GM23338 (cell line): ENCODE measurements around the gene HDAC11.

Experiments
- CREB1 ChIP-seq: fragments of 250-450 bp; sonication (Bioruptor Pico); IDR thresholded peaks from 2 replicates; pipeline ENCODE4 v1.5.0; 2020; ENCODE audit warnings: low read depth, mild to moderate bottlenecking, moderate library complexity
- CTCF ChIP-seq, 2 experiments: fragments of 200-600 bp in 1 of 2; sonication (generic) in 1 of 2; conservative IDR thresholded peaks; 2 replicates each; pipeline versions ENCODE4 v1.5.1 to v1.6.1; 2016 to 2017; ENCODE audit warnings: antibody characterized with exemption in 2 of 2, low read depth in 2 of 2, mild to moderate bottlenecking in 2 of 2, moderate library complexity in 1 of 2
- ETS1 ChIP-seq: IDR thresholded peaks from 2 replicates; pipeline ENCODE4 v1.6.1; 2016; ENCODE audit warnings: antibody characterized with exemption
- EZH2 ChIP-seq: fragments of 200-600 bp; sonication (generic); IDR thresholded peaks from one replicate; pipeline ENCODE4 v1.8.0; 2017; ENCODE audit warnings: antibody characterized with exemption, mild to moderate bottlenecking, low read depth; ENCODE audit not compliant: unreplicated experiment
- EZH2phosphoT487 ChIP-seq: fragments of 200-600 bp; sonication (generic); IDR thresholded peaks from one replicate; pipeline ENCODE4 v1.8.1; 2018; ENCODE audit warnings: antibody characterized with exemption; ENCODE audit not compliant: unreplicated experiment
- JUNB ChIP-seq: IDR thresholded peaks from one replicate; pipeline ENCODE4 v1.6.1; 2016; ENCODE audit warnings: antibody characterized with exemption; ENCODE audit not compliant: unreplicated experiment
- POLR2AphosphoS5 ChIP-seq: IDR thresholded peaks from 2 replicates; pipeline ENCODE4 v1.6.1; 2016; ENCODE audit warnings: antibody characterized with exemption, low read depth
- REST ChIP-seq: IDR thresholded peaks from one replicate; pipeline ENCODE4 v1.6.1; 2018; ENCODE audit warnings: antibody characterized with exemption; ENCODE audit not compliant: unreplicated experiment
- ZNF331 ChIP-seq: fragments of 250-450 bp; sonication (Bioruptor Pico); IDR thresholded peaks from 2 replicates; pipeline ENCODE4 v1.5.0; 2020; ENCODE audit warnings: low read depth, mild to moderate bottlenecking, moderate library complexity

- TF ChIP-seq POLR2AphosphoS5 (no peak), ETS1 (no peak), CTCF (conservative IDR thresholded peaks at IDR 0.05; ENCODE audit: low read depth in 2 of 2) (no peak), EZH2phosphoT487 (no peak), EZH2 (no peak), REST (no peak), CREB1 (CRISPR knock-in tag) (no peak), JUNB (no peak), ZNF331 (no peak)
Observed at GRCh38 chr3:13537244-13537908, 57.3 kb downstream of the HDAC11 start.
